Neutrophil (primary cell): Measurements from ENCODE around the gene KCTD14.

Experiments used
- H3K27ac ChIP-seq: fragments of 200-600 bp; sonication (generic); 2 replicates; pipeline ENCODE4 v1.5.1; 2016; ENCODE audit warnings: mild to moderate bottlenecking, moderate library complexity
- H3K27me3 ChIP-seq: fragments of 200-600 bp; sonication (generic); 2 replicates; pipeline ENCODE4 v1.6.0; 2016; ENCODE audit warnings: mild to moderate bottlenecking
- H3K36me3 ChIP-seq: fragments of 200-600 bp; sonication (generic); 2 replicates; pipeline ENCODE4 v1.5.1; 2017
- H3K4me1 ChIP-seq, 2 experiments: fragments of 200-600 bp in 1 of 2; sonication (generic) in 1 of 2; 1 replicate in 1 of 2; 2 replicates in 1 of 2; pipeline versions ENCODE4 v1.5.1 to v1.6.1; 2013 to 2016; ENCODE audit warnings: low read depth in 1 of 2, low read length in 1 of 2, mild to moderate bottlenecking in 1 of 2, moderate library complexity in 1 of 2; ENCODE audit not compliant: control insufficient read depth in 1 of 2, insufficient read depth in 1 of 2
- H3K4me3 ChIP-seq, 2 experiments: fragments of 200-600 bp in 1 of 2; sonication (generic) in 1 of 2; 1 replicate in 1 of 2; 2 replicates in 1 of 2; pipeline ENCODE4 v1.5.1; 2013 to 2016; ENCODE audit warnings: low read depth in 1 of 2, low read length in 1 of 2, mild to moderate bottlenecking in 1 of 2, moderate library complexity in 1 of 2
- H3K9me3 ChIP-seq: fragments of 200-600 bp; sonication (generic); 2 replicates; pipeline ENCODE4 v1.5.1; 2016
- CTCF ChIP-seq: fragments of 200-600 bp; sonication (generic); IDR thresholded peaks from 2 replicates; pipeline ENCODE4 v1.5.1; 2016; ENCODE audit warnings: antibody characterized with exemption

Gene KCTD14

GRCh38 chr11:78036313-78036712 is 13.2 kb upstream of the KCTD14 start:
- peaks cover 0 to 4% of the 10 kb centered on the region in 2 experiments for H3K4me1 ChIP-seq
- TF ChIP-seq CTCF: no peak
- H3K36me3 ChIP-seq: no peaks in the 10 kb centered on the region
- H3K27ac ChIP-seq: no peak overlapping the region
- H3K27me3 ChIP-seq: no peaks in the 10 kb centered on the region
- no peaks in the 10 kb centered on the region for H3K9me3 ChIP-seq
- H3K4me3 ChIP-seq: no peak overlapping the region

DNA sequence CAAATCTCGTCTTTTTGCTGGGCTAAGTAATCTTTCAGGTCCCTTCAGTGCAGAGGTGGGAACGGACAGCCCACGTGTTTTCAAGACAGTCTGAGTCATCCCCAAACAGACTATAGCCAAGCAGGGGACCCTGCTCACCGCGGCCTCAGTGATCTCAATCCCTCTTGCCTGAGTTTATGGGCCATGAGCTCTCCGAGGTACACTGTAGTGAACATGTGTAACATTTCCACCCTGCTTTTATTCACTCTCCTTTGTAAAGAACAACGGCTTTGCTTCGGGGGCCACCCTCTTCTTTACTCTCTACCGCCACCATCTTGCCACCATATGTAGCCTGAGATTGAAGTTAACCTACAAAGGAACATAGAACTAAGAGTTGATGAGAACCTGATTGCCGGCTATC is 11.5 kb upstream of the KCTD14 start:
- Histone ChIP-seq H3K4me3 (no peak overlapping the region), H3K9me3 (no peaks in the 10 kb centered on the region), H3K27me3 (peaks cover 3% of the 10 kb centered on the region), H3K4me1 (no peaks in the 10 kb centered on the region), H3K36me3 (no peaks in the 10 kb centered on the region), H3K27ac (no peak overlapping the region)
- no peak for TF ChIP-seq CTCF

- Histone ChIP-seq H3K36me3 (no peaks in the 10 kb centered on the region), H3K27me3 (peaks cover 3% of the 10 kb centered on the region), H3K9me3 (no peaks in the 10 kb centered on the region), H3K27ac (no peak overlapping the region), H3K4me3 (no peak overlapping the region), H3K4me1 (no peaks in the 10 kb centered on the region)
- TF ChIP-seq CTCF: no peak
Observed at GRCh38 chr11:78033040-78033439, 10.0 kb upstream of the KCTD14 start.

- Histone ChIP-seq H3K4me1 (no peaks in the 10 kb centered on the region), H3K27ac (no peak overlapping the region), H3K9me3 (no peaks in the 10 kb centered on the region), H3K27me3 (peaks cover 3% of the 10 kb centered on the region), H3K36me3 (no peaks in the 10 kb centered on the region), H3K4me3 (no peak overlapping the region)
- TF ChIP-seq CTCF: no peak
Observed at GRCh38 chr11:78032090-78032489, 9.0 kb upstream of the KCTD14 start.

DNA sequence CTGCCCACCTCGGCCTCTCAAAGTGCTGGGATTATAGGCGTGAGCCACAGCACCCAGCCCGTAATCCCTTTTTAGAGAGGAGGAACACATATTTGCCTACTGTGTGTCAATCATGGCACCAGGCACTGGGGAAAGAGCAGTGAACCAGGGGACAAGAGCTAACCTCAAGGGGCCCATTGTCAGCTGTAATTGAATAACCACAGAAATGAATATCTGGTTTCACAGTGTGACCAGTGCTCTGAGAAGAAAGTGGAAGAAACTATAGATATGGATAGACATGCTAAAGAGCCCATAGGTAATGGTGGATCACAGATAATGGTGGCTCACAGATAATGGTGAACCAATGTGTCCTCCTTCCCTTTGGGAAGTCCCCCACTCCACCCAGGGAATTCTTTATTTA is 8.6 kb upstream of the KCTD14 start:
- no peaks in the 10 kb centered on the region for H3K9me3 ChIP-seq
- H3K4me1 ChIP-seq: no peaks in the 10 kb centered on the region
- TF ChIP-seq CTCF: no peak
- no peak overlapping the region for H3K27ac ChIP-seq
- no peaks in the 10 kb centered on the region for H3K36me3 ChIP-seq
- no peak overlapping the region for H3K4me3 ChIP-seq
- peaks cover 3% of the 10 kb centered on the region for H3K27me3 ChIP-seq
